ENCODE results near the gene ZNF582.
"Not testable (repeated sequence)": the region's sequence is repeated elsewhere in the genome, so short reads cannot be mapped to it uniquely, and the experiment has no call there.

The ZNF582 gene

GRCh38 chr19:56350416-56351045 lies 42.8 kb downstream of the ZNF582 start:
- peak; percentile 46 for DNase-seq

GRCh38 chr19:56348289-56348877 lies 45.0 kb downstream of the ZNF582 start:
- DNase-seq = no peak

GRCh38 chr19:56347163-56347778 lies 46.1 kb downstream of the ZNF582 start:
- DNase-seq = no peak

DNA sequence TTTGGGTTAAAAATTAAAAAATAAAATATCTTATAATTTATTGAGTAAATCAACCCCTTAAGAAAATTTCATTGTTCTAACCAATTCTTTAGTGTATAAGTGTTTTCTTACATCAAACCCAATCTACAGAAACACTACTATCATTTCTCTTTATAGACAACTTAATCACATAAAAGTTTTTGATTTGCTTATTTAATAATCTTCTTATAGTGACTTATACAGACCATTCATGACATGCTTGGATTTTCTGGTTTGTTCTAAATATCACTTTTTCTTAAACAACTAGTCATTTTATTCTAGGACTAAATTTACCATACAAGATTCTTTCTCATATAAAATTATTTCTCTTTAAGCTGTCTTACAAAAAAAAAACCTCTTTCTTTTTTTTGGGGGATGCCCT lies 51.4 kb downstream of the ZNF582 start:
- DNase-seq = no peak

DNA sequence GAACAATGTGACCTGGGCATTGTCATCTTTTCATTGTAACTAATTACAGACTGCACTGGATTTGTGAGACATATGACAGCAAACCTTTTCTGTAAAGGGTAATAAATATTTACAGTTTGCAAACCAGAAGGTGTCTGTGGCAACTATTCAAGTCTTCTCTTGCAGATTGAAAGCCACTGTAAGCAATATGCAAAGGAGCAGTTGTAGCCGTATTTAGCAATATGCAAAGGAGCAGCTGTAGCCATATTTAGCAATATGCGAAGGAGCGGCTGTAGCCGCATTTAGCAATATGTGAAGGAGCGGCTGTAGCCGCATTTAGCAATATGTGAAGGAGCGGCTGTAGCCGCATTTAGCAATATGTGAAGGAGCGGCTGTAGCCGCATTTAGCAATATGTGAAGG lies 54.3 kb downstream of the ZNF582 start:
- not testable (repeated sequence) for DNase-seq

GRCh38 chr19:56337077-56337476 lies 56.3 kb downstream of the ZNF582 start:
- not testable (repeated sequence) for DNase-seq

DNA sequence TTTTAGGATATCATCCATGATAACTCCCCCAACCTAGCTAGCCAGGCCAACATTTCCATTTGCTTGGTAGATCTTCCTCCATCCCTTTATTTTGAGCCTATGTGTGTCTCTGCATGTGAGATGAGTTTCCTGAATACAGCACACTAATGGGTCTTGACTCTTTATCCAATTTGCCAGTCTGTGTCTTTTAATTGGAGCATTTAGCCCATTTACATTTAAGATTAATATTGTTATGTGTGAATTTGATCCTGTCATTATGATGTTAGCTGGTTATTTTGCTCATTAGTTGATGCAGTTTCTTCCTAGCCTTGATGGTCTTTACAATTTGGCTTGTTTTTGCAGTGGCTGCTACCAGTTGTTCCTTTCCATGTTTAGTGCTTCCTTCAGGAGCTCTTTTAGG lies 58.0 kb downstream of the ZNF582 start:
- DNase-seq = not testable (repeated sequence)

DNA sequence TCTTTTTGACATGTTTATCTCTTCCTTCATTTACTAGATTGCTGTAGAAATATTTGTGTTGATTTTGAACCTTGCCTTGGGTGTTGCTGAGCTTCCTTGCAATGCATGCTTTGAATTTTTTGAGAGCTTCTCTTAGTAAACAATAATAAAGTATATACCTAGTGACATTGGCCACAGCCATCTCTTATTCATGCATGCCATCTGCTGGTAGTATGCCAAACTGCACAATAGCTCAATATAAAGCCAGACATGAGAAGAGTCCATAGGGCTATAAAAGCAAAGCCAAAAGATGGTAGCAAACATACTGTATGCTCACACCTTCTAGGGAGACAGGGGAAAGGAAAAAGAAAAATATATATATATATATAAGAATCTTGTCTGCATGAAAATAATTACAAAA lies 59.8 kb downstream of the ZNF582 start:
- no peak for DNase-seq

Measured in right forelimb (tissue), 1 donor.